ENCODE results near the gene AKT1S1.

AKT1S1 gene

GRCh38 chr19:49907745-49908446 lies 30.7 kb upstream of the AKT1S1 start:
- DNase-seq, result no peak

- DNase-seq, result no peak
These were observed 29.9 kb upstream of the AKT1S1 start for GRCh38 chr19:49906879-49907564.

DNA sequence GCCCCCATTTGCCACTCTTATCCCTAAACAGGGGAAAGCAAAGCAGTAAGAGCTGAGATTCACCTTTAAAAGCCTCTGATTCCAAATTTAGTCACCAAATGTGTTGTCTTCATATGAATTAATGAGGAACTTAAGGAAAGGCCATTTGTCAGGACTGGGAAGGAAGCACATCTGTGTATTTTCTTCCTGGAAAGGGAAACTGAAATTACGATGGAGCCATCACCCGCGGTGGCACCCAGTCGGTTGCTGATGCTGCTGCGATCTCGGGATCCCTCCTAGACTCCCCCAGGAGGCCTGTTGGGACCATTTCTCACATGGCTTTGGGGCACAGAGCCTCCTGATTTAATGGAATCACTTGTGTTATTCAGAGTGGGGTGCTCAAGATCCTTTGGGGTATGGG lies 27.0 kb upstream of the AKT1S1 start:
- DNase-seq, result no peak

DNA sequence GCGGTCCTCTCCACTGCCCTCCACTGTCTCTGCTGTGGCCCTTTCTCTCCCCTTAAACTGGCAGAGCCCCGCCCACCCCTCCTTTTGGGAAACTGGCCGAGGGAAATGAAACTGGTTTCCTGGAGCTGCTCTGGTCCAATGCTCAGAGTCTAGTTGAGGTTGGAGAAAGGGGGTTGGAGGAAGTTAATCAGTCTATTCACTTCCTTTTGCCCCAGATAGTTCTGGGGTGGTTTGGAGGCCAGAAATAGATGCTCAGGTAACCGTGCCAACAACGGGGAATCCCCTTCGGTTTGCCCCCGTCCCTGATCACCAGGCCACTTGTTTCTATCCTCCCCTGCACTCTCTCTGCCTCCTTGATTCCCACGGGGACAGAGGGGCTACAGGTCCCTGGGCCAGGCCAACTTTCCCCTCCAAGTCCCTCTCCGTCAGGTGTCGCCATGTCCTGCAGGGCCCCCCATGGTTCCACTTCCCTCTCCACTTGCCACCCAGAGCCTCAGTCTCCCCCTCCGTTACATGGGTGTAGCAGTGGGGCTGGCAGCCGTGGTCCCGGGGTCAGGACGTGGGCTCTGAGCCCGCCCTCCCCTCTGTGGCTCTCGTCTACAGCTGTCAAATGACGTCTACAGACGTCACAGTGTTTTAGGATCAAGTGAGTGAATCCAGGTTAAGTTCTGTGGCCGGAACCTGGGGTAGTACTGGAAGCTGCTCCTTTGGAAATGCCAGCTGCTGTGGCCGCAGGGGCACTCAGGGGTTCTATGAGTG lies 19.9 kb upstream of the AKT1S1 start, which contains the start of gene IL4I1:
TSS of gene IL4I1 (minus strand) at position 25 of the 759 bp plus-strand sequence. CDS start 727 bp downstream, outside the sequence.
- DNase-seq, result no peak

DNA sequence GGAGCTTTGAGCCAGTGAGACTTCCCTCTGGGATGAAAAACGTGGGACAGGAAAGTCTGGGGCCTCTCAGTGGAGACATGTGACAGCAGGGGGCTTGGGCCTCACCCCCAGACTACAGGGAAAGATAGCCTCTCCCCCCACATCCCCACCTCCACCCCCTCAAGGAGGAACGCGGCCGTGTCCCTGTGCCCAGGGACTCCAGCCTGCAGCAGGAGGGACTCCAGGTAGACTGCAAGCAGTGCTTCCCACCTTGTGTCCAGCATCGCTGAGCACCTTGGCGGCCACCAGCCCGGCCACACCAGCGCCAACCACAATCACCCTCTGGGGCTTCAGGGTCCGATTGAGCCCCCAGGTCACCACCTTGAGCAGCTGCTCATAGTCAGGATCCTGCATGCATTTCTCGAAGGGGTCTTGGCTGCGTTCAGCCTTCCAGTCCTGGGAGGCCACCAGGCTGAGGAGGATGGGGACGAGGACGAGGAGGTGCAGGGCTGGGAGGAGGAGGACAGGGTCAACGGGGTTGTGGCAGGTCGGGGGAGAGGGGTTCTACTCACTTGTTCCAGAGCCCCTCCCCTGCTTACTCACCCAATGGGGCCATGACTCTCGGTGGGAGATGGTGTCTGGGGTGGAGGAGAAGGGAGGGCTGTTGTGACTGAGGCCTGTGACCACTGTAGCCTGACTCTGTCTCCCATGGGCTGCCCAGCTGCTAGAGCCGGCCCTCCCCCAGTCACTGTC lies 18.6 kb upstream of the AKT1S1 start:
- DNase-seq, result no peak

GRCh38 chr19:49894879-49895565 lies 17.9 kb upstream of the AKT1S1 start:
- no peak for DNase-seq

GRCh38 chr19:49894011-49894664 lies 17.0 kb upstream of the AKT1S1 start:
- DNase-seq, result no peak

DNA sequence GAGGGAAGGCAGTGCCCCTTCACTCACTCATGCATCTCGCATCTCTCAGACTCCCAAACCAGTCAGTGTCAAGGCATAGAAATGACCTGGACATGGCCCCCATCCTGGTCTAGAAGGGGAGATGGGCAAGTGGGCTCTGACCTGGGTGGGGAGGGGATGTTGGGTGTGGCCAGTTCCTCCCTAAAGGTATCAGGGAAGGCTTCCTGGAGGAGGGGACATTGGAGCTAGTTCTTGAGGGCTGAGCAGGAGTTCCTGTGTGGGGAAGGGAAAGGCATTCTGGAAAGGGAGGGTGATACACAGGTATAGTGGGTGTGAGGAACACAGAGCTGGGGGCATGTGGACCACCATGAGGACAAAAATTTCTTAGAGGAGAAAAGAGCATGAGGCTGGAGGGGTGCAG lies 15.6 kb upstream of the AKT1S1 start:
- DNase-seq, result no peak

GRCh38 chr19:49891393-49891792 lies 14.2 kb upstream of the AKT1S1 start:
- no peak for DNase-seq

DNA sequence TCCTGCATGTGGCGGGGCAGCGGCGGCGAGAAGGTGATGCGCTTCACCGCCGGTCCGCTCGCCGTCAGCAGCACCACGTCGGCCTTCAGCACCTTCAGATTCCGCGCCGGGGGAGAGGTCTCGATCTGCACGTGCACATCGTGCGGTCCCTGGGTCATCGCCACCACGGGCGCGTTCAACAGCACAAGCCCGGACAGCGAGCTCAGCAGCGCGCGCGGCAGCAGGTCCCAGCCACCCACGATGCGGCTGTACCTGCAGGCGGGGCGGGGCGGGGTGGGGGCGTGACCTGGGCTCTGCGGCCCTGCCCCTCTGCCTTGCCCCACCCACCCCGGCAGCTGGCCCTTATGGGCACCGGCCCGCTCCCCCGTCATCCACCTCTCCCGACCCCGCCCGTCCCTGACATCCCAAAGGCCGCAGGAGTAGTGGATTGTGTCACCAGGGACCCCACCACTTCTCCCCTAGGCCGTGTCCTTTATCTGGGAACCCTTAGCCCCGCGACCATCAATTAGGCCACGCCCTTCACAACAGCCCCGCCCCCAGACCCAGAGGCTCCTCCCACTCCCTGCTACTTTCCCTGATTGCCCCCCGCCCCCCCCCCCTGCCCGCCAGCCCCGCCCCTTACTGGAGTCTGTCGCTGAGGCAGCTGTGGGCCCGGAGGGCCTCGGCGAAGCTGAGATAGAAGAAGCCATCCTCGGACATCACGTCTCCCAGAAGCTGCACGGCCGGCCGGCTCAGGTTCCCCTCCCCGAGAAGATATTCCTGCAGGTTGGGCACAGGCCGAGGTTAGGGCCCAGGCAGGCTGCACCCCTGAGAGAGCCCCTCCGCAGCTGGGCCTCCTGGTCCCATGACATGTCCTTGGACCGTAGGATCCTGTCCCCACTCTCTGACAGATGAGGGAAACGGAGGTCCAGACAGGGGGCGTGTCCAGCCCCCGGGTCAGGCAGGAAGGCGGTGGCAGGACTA lies 13.5 kb upstream of the AKT1S1 start:
- peak; percentile 14 to 44 for DNase-seq

DNA sequence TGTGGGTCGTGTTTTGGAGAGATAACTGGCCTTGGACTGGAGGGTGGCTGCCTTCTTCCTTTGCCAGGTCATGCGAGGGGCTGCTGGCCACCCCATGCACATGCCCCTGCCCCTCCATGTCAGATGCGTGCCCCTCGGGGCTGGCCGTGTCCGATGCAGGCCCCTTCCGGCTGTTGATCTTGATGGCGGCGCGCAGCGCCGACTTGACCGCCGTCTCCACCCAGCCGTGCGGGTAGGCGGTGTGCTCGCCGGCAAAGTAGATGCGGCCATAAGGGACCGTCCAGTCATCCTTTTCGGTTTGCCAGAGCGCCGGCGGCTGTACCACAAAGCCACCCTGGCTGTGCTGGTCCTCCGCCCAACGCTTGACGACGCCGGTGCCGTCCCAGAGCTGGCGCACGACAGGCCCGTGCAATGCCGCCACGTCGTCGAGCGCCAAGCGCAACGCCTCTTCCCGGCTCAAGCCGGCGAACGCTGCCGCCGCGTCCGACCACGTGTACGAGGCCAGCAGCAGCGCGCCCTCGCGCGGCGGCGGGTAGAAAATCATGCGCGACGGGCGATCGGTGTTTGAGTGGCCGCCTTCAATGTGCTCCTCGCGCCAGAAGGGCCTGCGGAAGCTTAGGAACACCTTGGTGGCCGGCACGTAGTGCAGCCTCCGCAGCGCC lies 12.7 kb upstream of the AKT1S1 start:
- no peak for DNase-seq

- DNase-seq, result no peak
These were observed 12.0 kb upstream of the AKT1S1 start for GRCh38 chr19:49889038-49889686.

DNA sequence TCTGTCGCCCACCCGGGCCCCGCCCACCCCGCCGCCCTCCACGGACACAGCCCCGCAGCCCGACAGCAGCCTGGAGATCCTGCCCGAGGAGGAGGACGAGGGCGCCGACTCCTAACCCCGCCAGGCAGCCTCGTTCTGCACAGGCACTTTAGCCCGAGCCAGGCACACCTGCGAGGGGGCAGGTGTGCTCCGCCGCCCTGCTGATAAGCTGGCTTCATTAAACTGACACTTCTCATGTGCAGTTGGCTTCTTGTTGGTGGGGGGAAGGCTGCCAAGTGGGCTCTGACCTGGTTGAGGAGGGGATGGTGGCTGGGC lies 11.3 kb upstream of the AKT1S1 start:
- no peak for DNase-seq

DNA sequence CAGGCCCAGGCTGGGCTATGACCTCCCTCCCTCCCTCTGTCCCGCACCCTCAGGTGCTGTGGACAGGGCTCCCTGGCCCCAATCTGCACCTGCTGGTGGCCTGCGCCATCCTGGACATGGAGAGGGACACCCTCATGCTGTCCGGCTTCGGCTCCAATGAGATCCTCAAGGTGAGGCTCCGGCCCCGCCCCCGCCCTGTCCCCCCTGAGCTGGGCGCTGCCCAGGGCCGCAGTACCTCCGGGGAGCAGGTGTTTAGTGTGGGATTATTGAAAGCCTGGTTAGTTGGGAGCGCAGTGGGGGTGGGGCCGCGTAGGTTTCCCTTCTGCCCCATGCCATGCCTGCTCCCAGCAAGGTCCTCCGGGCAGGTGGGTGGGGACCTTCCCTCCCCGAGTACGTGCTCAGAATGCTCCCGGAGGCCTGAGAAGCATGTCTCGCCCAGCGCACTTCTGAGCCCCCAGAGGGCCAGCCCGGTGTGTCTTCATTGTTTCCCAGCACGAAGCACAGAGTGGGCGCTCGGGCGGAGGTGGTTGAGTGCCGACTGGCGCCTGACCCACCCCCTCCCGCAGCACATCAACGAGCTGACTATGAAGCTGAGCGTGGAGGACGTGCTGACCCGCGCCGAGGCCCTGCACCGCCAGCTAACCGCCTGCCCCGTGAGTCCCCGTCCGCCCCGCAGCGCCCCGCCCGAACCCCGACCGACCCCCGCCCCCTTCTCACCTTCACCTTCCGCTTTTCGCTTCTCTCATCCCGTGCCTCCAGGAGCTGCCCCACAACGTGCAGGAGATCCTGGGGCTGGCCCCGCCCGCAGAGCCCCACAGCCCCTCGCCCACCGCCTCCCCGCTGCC lies 10.7 kb upstream of the AKT1S1 start:
- DNase-seq, result no peak

GRCh38 chr19:49887037-49887664 lies 10.0 kb upstream of the AKT1S1 start:
- no peak for DNase-seq

DNA sequence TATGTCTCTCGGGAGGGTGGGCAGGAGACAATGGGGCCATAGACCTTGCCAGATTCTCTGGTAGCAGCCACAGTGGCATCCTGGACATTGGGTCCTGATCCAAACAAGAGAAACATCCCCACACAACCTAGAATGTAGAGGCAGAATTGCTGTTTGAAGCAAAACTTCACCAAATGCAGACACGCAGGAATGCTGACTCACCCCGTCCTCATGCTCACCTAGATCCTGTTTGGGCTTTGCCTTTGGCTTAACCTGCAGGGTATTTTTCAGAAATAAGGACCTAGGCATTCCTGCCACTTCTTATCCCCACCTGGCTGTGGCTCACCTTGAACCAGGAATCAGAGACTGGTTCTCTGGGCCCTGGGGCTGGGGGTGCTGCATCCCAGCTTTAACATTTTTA lies 7.6 kb upstream of the AKT1S1 start:
- no peak for DNase-seq

DNA sequence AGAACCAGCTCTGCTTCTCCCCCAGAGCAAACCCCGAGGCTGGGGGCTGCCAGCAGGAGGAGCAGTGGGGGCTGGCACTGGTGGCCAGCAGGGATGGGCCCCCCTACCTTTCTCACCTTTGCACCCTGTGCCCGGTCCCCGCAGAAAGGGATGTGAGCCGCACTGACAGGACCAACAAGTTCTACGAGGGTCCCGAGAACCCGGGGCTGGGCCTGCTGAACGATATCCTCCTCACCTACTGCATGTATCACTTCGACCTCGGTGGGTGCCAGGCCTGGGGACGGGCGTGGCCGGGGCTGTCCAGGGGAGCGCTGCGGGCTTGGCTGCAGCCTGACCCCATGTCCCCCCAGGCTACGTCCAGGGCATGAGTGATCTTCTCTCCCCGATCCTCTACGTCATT lies 7.0 kb upstream of the AKT1S1 start:
- no peak for DNase-seq

DNA sequence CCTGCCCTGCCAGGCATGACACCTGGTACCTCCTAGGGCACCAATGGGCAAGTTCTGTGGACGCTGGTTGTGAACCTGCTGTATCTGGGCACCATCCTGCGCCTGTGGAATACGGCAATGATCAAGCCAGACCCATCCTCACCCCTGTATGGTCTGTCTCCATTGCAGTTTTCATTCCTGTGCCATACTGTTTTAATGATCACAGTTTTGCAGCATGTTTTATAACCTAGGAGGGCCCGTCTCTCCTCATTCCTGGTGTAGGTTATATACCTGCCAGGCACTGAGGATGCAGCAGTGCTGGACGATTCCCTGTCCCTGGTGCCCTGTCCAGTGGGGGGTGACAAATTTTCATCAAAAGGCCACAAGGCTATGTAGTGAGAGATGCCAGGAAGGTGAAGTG lies 5.9 kb upstream of the AKT1S1 start:
- DNase-seq, result no peak

All from SHP77 (cell line).